NCI-H1048 (cell line): Measurements from ENCODE around the gene SLC49A3.
"Not testable (repeated sequence)": the region's sequence is repeated elsewhere in the genome, so short reads cannot be mapped to it uniquely, and the experiment has no call there.

Experiments
- DNase-seq: peaks from one replicate; lab custom pipeline; 2025; lab: John Stamatoyannopoulos, UW

The SLC49A3 gene

DNA sequence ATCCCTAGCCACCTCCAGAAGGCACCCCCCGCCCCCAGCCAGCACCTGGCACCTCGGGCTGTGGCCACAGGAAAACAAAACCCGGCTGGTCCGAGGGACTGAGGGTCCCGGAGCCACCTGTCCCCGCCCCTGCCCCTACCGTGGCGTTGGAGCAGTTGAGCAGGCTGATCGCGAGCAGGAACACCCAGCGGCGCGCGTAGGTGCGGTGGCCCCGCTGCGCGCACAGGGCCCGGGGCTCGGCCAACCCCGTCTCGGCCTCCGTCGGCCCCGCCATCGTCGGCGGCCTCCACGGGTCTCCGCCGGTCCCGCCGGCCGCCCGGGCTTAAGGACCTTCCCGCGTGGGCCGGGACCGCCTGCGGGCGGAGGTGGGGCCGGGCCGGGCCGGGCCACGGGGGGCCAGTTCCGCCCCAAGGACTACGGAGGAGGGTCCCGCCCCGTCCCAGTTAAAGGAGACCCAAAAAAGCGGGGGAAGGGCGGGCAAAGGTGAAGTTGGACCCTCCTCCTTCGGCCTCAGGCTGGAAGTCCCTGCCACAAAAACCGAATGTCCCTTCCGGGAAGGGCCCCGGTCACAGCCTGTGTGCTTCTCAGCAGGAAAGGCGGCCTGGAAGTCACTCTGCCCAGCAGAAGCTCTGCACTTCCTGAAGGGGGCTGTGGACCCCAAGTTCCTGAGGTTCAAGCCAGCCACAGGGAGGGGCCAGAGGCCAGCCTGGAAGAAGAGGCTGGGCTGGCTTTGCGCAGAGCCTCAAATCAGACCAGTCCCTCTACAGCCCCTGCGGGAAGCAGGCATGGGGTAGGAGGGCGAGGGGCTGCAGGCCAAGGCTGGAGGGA, at the start of gene SLC49A3:
Gene SLC49A3, minus strand, starts transcription at position 298 of the 828 bp plus-strand sequence. Its CDS starts 24 bp downstream, at position 274.
- no peak for DNase-seq

DNA sequence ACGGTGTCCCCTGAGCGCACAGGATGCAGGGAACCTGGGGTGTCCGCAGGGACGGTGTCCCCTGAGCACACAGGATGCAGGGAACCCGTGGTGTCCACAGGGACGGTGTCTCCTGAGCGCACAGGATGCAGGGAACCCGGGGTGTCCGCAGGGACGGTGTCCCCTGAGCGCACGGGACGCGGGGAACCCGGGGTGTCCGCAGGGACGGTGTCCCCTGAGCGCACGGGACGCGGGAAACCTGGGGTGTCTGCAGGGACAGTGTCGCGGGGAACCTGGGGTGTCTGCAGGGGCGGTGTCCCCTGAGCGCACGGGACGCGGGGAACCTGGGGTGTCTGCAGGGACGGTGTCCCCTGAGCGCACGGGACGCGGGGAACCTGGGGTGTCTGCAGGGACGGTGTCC, 47.6 kb upstream of the SLC49A3 start:
- DNase-seq: not testable (repeated sequence)

DNA sequence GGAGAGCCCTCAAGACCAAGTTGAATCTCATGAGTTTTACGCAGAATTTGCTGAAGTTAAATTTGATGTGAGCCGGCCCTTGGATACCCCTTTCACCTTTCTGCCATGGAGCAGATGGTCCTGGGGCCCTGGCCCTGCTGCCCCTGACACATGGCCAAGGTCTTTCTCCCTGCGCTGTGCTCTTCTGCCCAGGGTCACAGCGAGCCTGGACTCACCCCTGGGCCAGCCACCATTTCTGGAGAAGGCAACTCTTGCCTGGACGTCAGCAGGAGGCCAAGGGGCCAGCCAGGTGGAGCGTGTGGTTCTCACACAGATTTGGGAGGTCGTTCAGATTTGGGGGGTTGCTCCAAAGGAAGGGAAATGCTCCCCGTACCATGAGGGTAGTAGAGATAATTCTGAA, 46.6 kb upstream of the SLC49A3 start:
- no peak for DNase-seq

DNA sequence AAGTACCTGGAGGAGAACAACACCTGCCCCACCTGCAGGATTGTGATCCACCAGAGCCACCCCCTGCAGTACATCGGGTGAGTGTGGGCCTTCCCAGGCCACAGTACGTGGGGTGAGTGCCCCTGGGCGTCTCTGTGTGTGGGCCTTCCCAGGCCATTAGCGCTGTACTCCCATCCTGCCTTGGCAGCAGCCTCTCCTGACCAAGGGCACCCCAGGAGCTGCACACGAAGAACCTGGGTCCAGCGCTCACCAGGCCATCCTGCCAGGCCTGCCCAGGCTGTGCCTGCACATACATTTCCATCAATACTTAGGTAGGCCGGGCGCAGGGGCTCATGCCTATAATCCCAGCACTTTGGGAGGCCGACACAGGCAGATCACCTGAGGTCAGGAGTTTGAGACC, 46.0 kb upstream of the SLC49A3 start:
- no peak for DNase-seq

DNA sequence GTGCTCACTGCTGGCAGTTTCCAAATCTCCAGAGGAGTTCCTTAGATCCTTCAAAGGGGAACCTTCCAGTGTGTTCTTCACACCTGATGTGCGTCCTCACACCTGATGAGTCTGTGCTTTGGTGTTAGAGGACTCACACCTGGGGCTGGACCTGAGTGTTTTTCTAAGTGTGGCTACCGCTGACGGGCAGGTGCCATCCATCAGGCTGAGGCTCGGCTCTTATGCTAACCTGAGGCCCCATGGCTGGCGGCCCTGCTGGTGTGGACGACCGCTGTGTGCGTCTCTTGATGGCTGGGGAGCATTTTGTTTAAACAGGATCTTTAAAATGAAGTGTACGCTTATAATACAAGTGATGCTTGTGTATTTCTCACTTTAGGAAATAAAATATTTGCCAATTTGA, 45.1 kb upstream of the SLC49A3 start:
- no peak for DNase-seq

DNA sequence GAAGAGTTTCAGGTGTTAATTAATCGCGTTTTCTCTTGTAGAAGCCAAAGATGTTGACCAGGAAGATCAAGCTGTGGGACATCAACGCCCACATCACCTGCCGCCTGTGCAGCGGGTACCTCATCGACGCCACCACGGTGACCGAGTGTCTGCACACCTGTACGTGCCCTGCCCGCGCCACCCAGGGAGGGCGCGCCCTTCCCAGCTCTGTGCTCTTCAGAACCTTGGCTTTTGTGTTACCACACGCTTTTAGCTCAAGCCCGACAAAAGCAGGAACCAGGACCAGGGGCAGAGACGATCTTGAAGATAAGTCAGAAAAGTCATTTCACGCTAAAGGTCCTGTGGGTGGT, 44.7 kb upstream of the SLC49A3 start:
- DNase-seq: no peak

DNA sequence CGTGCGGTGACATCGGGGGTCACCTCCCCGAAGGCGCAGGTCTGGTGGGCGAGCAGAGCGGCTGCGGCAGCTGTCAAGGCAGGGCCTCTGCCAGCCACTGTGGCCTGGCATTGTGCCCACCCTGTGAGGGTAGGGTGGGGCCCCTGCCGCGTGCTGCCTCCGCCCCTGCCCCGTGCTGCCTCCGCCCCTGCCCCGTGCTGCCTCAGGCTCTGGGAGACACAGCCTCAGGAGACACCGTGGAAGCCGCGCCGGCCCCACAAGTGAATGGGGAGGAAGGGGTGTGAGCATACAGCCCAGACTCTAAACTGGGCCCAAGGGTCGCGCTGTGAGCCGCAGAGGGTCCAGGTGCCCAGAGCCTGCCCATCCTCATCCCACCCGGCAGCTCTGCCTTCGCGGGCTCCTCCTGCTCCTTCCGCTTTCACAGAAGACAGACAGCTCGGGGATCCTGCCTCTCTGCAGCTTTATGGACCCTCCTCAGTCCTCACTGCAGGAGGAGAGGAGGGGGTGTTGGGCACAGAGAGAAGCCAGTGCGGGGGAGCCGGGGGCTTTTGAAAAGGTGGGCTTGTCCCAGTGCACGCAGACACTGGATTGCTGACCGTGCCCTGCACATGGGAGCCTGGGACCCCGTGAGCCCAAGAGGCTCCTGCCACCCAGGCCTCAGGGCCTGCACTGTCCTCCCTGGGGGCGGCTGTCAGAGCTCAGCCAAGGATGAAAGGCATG, 44.1 kb upstream of the SLC49A3 start:
- DNase-seq: no peak

DNA sequence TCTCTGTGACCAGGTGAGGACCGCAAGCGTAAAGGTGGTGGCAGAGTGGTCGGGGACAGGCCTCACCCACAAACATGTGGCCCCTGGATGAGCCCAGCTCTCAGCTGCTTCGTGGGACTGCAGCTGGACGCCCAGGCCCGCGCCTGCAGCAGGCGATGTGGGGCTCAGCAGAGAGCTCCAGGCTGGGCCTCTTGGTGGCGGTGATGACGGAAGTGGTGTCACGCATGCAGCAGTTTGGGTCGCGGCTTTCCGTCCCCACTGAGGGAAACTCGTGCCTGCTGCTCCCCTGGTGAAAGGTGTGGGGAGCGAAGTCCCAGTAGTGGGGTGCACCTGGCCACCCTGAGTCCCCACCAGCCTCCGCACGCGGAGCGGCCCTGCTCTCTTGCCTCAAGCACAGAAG, 43.5 kb upstream of the SLC49A3 start:
- no peak for DNase-seq

DNA sequence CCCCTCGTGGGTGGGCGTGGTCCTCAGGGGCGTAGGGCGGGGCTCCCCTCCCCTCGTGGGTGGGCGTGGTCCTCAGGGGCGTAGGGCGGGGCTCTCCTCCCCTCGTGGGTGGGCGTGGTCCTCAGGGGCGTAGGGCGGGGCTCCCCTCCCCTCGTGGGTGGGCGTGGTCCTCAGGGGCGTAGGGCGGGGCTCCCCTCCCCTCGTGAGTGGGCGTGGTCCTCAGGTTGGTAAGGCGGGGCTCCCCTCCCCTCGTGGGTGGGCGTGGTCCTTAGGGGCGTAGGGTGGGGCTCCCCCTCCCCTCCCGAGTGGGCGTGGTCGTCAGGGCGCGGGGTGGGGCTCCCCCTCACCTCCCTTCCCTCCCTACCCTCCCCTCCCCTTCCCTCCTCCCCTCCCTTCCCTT, 43.0 kb upstream of the SLC49A3 start:
- DNase-seq: not testable (repeated sequence)

DNA sequence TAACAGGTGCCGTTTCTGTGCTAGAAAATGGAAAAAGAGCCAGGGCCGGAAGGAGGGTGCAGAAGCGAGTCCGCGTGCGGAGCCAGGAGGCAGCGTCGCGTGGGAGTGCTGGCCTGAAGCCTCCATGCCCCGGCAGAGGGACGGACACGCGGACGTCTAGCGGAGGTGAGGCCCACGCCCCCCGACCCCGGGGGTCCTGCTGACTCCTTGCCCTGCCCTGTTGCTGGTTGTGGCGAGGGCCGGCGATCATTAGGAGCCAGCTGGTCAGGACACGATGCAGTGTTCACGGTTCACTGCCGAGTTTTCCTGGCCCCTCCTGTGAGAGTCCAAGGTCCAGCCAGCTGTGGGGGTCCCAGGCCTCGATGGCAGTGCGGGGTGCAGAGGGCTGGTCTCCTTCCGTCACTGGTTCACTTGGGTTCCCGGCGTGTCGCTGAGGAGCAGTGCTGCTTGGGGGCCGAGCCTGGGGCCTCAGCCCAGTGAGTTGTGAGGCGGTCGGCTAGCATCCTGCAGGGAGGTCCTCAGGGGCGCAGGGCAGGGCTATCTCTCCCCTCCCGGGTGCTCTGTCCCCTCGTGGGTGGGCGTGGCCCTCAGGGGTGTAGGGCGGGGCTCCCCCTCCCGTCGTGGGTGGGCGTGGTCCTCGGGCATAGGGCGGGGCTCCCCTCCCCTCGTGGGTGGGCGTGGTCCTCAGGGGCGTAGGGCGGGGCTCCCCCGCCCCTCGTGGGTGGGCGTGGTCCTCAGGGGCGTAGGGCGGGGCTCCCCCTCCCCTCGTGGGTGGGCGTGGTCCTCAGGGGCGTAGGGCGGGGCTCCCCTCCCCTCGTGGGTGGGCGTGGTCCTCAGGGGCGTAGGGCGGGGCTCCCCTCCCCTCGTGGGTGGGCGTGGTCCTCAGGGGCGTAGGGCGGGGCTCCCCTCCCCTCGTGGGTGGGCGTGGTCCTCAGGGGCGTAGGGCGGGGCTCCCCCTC, 42.3 kb upstream of the SLC49A3 start:
- not testable (repeated sequence) for DNase-seq

DNA sequence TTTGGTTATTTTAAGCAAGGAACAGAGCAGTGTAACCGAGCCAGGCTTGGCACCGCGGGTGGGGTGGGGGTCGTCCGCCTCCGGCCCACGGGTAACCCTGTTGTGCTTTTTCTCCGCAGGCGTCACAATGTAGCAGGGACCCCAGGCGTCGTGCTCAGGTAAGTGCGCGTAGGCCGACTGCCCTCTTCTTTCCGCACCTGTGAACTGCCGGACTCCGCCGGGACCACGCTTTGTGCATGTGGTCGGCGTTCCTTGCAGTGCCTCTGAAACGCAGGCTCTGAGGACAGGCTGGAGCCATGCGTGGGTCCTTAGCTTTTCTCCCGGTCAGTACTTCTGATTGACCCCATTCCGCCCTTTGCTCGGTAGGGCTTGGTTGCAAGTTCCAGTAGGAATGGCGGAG, 41.6 kb upstream of the SLC49A3 start:
- DNase-seq: no peak

DNA sequence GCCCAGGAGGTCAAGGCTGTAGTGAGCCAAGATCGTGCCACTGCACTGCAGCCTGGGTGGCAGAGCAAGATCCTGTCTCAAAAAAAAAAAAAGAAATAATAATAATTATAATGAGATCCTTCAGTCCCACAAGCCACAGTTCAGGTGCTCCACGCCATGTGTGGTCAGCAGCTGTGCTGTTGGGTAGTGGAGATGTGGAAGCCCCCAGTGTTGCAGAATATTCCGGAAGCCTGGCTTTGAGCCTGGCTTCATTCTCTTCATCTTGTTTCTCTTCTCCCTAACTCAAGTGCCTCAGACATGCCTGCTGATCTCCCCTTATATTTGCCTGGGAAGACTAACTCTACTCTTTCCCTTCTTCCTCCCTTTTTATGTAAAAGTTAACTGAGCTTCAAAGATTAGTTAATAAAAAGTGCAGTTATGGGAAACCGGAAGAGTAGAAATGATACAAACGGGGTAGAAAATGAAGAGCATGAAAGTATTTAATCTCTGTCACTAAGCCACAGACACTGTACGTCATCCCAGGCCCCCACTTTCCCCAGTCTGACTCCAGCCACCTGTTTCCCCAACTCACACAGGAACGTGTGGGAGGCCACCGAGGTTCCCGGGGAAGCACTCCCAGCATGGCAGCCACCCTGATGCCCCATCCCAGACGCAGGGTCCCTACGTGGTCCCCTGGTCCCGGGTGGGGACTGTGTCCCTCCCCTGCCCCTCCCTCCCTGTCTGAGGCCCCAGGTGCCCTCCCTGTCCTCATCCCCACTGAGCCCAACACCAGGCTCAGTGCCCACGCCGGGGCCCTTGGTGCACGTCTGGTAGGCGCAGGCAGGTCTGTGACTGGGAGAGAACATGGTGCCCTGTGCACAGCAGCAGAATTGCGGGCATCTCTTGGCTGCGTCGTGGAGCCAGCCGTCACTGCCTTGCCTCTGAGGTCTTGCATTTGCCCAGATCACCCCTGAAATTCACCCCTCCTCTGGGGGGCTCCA, 40.7 kb upstream of the SLC49A3 start:
- no peak for DNase-seq

DNA sequence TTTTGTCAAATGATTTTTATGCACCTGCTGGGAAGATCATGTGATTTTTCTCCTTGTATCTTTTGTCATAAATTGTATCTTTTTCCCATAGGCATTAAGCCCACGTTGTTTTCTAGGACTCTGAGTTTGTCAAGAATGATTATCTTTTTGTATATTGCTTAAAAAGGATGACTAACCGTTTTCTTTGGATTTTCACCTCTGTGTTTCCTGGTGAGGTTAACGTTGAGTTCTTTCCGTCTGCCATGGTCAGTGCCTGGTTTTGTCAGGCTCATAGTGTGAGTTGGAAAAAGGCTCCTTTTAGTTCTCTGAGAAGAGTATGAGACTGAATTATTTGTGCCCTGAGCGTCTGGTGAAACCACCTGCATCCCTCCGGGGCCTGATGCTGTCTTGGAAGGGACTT, 38.6 kb upstream of the SLC49A3 start:
- no peak for DNase-seq

DNA sequence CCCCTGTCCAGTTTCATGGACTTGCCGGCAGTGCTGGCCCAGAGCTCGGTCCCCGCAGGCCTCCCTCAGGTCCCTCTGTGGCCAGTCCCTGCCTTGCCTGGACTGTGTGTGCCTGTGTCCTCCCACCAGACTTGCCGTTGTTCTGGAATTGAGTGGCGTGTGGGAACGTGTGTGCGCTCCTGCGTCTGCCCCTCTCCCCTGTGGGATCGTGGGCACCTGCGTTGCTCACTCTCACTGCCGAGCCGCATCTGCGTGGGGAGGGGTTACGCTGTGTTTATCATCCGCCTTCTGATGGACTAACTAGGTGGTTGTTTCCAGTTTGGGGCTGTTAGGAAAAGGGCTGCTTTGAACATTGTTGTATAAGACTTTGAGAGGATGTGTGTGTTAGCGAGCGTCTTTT, 37.9 kb upstream of the SLC49A3 start:
- DNase-seq: no peak

DNA sequence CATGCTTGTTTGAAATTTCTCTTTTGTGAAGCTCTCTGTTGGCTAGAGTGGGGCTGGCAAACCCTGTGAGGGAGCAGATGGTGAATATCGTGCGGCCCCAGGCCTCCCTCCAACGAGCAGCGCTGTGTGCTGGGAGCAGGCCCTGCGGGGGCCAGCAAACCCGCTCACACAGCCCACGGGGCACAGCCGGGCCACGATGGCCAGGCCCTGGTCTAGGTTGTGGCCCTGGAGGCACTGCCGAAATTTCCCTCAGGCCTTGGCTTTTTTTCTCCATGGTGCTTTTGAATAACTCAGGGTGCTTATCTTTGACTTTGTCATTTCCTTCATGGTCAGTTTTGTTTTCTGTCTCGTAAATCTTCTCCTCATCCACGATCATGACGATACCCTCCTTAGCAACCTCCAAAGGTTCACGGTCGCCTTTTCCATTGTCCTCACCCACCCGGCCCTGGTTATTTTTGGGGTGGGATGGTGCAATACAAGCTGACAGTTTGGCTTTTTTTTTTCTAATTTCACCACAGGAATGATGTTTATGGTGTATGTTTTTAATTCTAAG, 37.4 kb upstream of the SLC49A3 start:
- no peak for DNase-seq

DNA sequence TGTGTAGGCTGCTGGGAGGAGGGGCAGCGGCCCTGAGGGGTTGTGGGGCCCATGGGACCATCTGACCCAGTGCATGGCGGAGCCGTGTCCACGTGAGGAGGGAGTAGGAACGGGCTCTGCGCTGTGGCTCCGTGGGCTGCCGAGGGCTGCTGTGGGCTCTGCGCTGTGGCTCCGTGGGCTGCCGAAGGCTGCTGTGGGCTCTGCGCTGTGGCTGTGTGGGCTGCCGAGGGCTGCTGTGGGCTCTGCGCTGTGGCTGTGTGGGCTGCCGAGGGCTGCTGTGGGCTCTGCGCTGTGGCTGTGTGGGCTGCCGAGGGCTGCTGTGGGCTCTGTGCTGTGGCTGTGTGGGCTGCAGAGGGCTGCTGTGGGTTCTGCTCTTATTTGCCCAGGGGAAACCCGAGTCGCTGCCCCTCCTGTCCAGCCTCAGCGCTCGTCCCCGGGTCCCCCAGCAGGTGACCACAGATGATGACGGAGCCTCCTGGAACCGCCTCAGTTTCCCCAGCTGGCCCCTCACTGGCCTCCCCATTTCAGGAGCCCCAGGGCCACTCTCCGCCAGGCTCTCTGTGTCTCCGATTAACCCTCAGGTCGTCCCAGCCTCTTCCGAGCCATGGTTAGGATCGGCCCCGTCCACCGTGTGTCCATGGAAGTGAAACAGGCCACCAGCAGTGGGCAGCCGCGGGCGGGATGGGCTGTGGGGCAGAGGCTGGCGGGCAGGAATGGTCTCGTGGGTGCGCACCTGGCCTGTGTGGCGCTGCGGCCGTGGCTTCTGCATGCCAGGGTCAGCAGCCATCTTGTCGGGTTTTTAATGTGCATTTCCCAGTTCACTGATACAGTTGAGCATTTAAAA, 36.7 kb upstream of the SLC49A3 start:
- DNase-seq: no peak

DNA sequence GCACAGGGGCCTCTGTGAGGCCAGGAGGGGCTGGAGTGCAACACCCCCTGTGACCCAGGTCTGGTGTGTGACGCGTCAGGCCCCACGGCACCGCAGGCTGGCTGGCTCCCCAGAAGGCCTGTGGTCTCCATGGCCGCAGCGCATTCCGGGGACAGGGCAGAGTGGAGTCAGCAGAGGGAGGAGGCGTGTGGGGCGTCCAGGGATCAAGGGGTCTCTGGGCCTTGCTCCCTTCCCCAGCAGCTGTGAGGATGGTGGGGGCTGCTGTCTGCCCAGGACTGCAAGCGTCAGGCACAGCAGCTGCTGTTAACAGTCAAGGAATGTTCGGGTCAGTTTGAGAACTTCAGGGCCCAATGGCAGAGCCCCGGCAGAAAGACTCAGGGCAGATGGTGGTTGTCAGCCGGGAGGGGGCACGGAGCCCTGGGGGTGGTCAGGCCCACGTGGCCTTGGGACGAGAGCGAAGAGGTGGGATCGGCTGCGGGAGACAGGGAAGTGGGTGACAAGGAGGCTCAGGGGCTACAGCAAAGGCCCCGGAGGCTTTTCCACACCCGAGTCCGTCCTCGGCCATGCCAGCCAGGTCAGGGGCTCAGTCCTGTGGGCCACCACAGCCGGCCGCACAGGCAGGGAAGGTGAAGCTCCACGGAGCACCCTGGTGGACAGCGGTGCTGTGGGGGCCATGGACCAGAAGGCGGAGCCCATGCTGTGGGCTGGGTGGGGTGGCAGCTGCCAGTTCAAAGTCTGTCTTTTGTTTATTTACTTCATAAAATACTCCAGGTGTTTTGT, 35.0 kb upstream of the SLC49A3 start:
- no peak for DNase-seq

DNA sequence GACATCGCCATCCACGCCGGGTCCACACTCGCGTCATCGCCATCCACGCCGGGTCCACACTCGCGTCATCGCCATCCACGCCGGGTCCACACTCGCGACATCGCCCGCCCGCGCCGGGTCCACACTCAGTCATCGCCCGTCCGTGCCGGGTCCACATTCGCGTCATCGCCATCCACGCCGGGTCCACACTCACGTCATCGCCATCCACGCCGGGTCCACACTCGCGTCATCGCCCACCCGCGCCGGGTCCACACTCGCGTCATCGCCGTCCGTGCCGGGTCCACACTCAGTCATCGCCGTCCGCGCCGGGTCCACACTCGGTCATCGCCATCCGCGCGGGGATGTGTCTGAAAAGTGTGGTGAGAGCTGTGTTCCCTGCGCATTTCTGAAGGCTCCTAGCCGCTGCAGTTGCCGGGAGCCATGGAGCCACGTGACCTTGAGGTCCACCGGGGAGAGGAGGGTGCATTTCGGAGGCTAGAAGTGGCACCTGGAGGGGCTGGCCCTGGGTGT, 34.0 kb upstream of the SLC49A3 start:
- no peak for DNase-seq

DNA sequence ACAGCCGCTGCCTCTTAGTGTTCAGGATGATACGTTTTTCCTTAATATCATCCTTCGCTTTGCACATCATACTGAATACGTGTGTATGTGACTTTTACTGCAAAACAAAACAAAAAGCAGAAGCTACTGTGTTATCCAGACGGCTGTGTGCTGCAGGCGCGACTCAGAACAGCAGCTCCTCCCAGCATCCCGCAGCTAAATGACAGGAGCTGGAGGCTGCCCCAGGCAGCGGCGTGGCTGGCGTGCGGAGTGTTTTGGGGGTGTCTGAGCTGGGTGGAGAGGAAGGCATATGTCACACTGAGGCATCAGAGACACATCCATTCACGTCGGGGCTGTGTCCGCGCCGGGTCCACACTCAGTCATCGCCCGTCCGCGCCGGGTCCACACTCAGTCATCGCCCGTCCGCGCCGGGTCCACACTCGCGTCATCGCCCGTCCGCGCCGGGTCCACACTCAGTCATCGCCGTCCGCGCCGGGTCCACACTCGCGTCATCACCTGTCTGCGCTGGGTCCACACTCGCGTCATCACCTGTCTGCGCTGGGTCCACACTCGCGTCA, 33.3 kb upstream of the SLC49A3 start:
- no peak for DNase-seq
